T-helper 17 cell (primary cell): ENCODE data around the gene ECHDC1. TPM values are rescaled to one million over a fixed set of nuclear protein-coding genes. Genes with fewer than 3 reads are reported as not detected.

Experiments used
- ATAC-seq: fragments of 150-1000 bp; cut with Tn5 transposase; 2 replicates; pipeline ENCODE4 v1.10.0; 2021; ENCODE audit warnings: mild to moderate bottlenecking, moderate library complexity
- DNase-seq, 3 donors: peaks; one replicate each; pipeline versions ENCODE4 v3.0.0 to v3.0.0-alpha.2; 2020 to 2021
- H3K9me3 ChIP-seq: one replicate; pipeline ENCODE4 v1.7.0; 2013; ENCODE audit warnings: low read length, mild to moderate bottlenecking; ENCODE audit not compliant: control insufficient read depth, poor library complexity, severe bottlenecking
- H3K27ac Mint-ChIP-seq: one replicate; pipeline ENCODE4 v1.8.0; 2022; ENCODE audit warnings: mild to moderate bottlenecking, moderate library complexity, mixed read lengths
- H3K27me3 Mint-ChIP-seq: one replicate; pipeline ENCODE4 v1.8.0; 2022; ENCODE audit warnings: mixed read lengths
- H3K36me3 Mint-ChIP-seq: one replicate; pipeline ENCODE4 v1.8.0; 2022; ENCODE audit warnings: low read depth, mixed read lengths
- H3K4me1 Mint-ChIP-seq: one replicate; pipeline ENCODE4 v1.8.0; 2022; ENCODE audit warnings: mild to moderate bottlenecking, mixed read lengths
- H3K4me3 Mint-ChIP-seq: one replicate; pipeline ENCODE4 v1.8.0; 2022; ENCODE audit warnings: mild to moderate bottlenecking, moderate library complexity, mixed read lengths
- total RNA-seq, 4 donors: library from RNA in 2 of 4; stranded (reverse) in 2 of 4; gene quantifications; one replicate each; pipeline ENCODE4 v1.2.3 and lab custom pipeline; 2022 to 2026

The ECHDC1 gene
- total RNA-seq, 2 donors from 2014 or later, result 17.7 to 20.4 TPM

- Mint-ChIP-seq H3K27me3 (no peaks in the 10 kb centered on the region), H3K27ac (peak within 1 kb of the TSS; percentile 98), H3K4me1 (peaks cover 27% of the 10 kb centered on the region), H3K36me3 (peaks cover 5% of the 10 kb centered on the region), H3K4me3 (peak within 1 kb of the TSS; percentile 100)
- ATAC-seq (peak; percentile 80), DNase-seq (peak; percentile 57 to 69 (median 63))
- no peaks in the 10 kb centered on the region for H3K9me3 ChIP-seq
Observed at GRCh38 chr6:127266178-127266891, 77.1 kb downstream of the ECHDC1 start, which contains the start of gene RNF146. TSS of gene RNF146 (plus strand) at chr6:127266864. CDS start at chr6:127280339, 13,475 bp downstream.

DNA sequence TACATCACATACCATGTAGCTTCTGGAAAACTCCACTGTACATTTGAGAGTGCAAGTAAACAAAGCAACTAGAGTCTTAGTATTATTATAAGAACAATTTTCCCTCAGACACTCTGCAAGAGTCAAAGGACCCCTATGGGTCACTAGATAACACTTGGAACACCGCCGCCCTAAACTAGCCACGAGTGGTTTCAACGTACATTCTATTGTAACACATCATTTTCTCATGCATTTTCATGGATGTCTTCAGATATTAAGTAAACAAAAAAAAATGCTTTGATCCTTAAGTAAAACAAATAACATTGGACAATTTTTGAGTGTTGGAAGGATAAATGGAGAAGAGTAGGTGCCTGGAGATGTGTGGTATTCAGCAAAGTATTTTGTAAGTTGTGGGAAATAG, 79.9 kb downstream of the ECHDC1 start:
- no peaks in the 10 kb centered on the region for H3K9me3 ChIP-seq
- DNase-seq (no peak), ATAC-seq (no peak)
- H3K4me1 Mint-ChIP-seq, result peaks cover 16% of the 10 kb centered on the region
- no peak overlapping the region for H3K27ac Mint-ChIP-seq
- H3K27me3 Mint-ChIP-seq, result peaks cover 15% of the 10 kb centered on the region
- H3K4me3 Mint-ChIP-seq, result no peak overlapping the region
- H3K36me3 Mint-ChIP-seq, result peaks cover 5% of the 10 kb centered on the region

- no peaks in the 10 kb centered on the region for H3K9me3 ChIP-seq
- Mint-ChIP-seq H3K4me3 (no peak overlapping the region), H3K4me1 (peaks cover 10% of the 10 kb centered on the region), H3K27ac (no peak overlapping the region), H3K36me3 (peaks cover 5% of the 10 kb centered on the region), H3K27me3 (peaks cover 15% of the 10 kb centered on the region)
- no peak for DNase-seq
- ATAC-seq, result no peak
Observed at GRCh38 chr6:127262896-127263295, 80.5 kb downstream of the ECHDC1 start.

DNA sequence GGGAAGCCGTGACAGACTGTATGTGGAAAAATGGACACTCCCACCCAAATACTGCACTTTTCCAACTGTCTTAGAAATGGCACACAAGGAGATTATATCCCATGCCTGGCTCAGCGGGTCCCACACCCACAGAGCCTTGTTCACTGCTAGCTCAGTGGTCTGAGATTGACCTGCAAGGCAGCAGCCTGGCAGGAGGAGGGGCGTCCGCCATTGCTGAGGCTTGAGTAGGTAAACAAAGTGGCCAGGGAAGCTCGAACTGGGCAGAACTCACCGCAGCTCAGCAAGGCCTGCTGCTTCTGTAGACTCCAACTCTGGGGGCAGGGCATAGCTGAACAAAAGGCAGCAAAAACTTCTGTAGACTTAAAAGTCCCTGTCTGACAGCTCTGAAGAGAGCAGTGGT, 88.1 kb downstream of the ECHDC1 start:
- no peaks in the 10 kb centered on the region for H3K9me3 ChIP-seq
- H3K27me3 Mint-ChIP-seq, result peaks cover 30% of the 10 kb centered on the region
- DNase-seq, result no peak
- no peaks in the 10 kb centered on the region for H3K36me3 Mint-ChIP-seq
- H3K4me1 Mint-ChIP-seq, result no peaks in the 10 kb centered on the region
- ATAC-seq, result no peak
- no peak overlapping the region for H3K4me3 Mint-ChIP-seq
- no peak overlapping the region for H3K27ac Mint-ChIP-seq

DNA sequence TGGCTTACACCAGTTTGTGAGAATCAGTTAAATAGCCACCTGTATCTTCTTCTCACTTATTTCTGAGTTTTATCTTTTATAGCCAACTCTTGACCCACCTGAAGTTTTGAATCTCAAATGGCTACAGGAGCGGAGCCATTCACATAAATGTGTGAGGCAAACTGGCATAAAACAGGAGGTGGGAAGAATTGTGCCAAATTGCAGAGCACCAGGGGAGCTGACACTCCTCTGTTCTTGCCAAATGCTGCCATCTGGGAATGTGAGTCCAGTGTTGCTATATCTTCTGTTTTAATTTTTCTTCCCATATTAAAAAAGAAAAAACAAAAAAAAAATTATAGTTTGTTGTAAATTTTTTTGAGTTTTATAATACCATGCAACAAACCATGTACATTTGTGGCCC, 93.8 kb downstream of the ECHDC1 start:
- DNase-seq, result no peak
- peaks cover 30% of the 10 kb centered on the region for H3K27me3 Mint-ChIP-seq
- H3K4me1 Mint-ChIP-seq, result no peaks in the 10 kb centered on the region
- H3K27ac Mint-ChIP-seq, result no peak overlapping the region
- H3K9me3 ChIP-seq, result no peaks in the 10 kb centered on the region
- no peak overlapping the region for H3K4me3 Mint-ChIP-seq
- ATAC-seq, result no peak
- H3K36me3 Mint-ChIP-seq, result no peaks in the 10 kb centered on the region

- Mint-ChIP-seq H3K36me3 (no peaks in the 10 kb centered on the region), H3K27me3 (peaks cover 21% of the 10 kb centered on the region), H3K4me1 (peaks cover 2% of the 10 kb centered on the region), H3K4me3 (no peak overlapping the region), H3K27ac (no peak overlapping the region)
- H3K9me3 ChIP-seq, result no peaks in the 10 kb centered on the region
- DNase-seq (no peak), ATAC-seq (no peak)
Observed at GRCh38 chr6:127247114-127248096, 96.0 kb downstream of the ECHDC1 start.

DNA sequence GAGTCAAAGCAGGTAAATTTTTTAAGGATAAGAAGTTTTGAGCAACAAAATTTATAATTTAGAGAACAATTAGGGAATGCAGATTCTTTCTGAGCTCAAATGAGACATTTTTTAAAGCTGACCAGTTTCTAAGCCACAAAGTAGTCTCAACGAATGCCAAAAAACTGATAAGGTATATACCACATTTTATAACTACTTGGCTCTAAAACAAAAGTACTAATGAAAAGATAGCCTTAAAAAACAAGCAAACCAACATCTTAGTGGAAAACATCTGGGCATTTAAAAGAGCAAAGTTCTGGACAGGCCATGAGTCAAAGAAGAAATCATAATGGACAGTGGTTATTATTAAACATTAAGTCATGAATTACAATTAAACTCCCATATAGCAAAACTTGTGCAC, 99.9 kb downstream of the ECHDC1 start:
- ATAC-seq, result no peak
- no peak overlapping the region for H3K27ac Mint-ChIP-seq

More for the DNA sequence above, 99.9 kb downstream of the ECHDC1 start:
- peaks cover 37% of the 10 kb centered on the region for H3K27me3 Mint-ChIP-seq
- H3K4me1 Mint-ChIP-seq, result peaks cover 2% of the 10 kb centered on the region
- H3K36me3 Mint-ChIP-seq, result no peaks in the 10 kb centered on the region
- no peak for DNase-seq
- no peaks in the 10 kb centered on the region for H3K9me3 ChIP-seq
- no peak overlapping the region for H3K4me3 Mint-ChIP-seq

Other genes starting within 250 kb of the ECHDC1 start
- gene RSPO3, start 224.9 kb downstream of the ECHDC1 start, total RNA-seq, result not detected
- gene RNF146, start 76.7 kb downstream of the ECHDC1 start, total RNA-seq, result 10 to 100 TPM; 14.6 to 14.8 TPM
- 1 to 10 TPM; 3.5 to 5.1 TPM for gene KIAA0408, start 115.8 kb upstream of the ECHDC1 start, total RNA-seq
- not detected for gene C6orf58, start 233.6 kb upstream of the ECHDC1 start, total RNA-seq